ENCODE data around the gene EME1.

- TF ChIP-seq CTCF (conservative IDR thresholded peaks at IDR 0.05; ENCODE audit: low read depth, low read length): no peak
- TF ChIP-seq EZH2phosphoT487 (IDR thresholded peaks at IDR 0.05; ENCODE audit: borderline replicate concordance, low read length): no peak
Measured at GRCh38 chr17:50371526-50371925, 1.5 kb upstream of the EME1 start.
